Stimulated activated CD8-positive, alpha-beta memory T cell treated with anti-CD3 and anti-CD28 coated beads, Interleukin-7, amount 100 ng/mL, for 24 hours (primary cell): ENCODE data around the gene PHLPP1.

Source experiments
- DNase-seq: peaks from one replicate; pipeline ENCODE4 v3.0.0-alpha.2; 2020; ENCODE audit warnings: low read depth

The PHLPP1 gene

DNA sequence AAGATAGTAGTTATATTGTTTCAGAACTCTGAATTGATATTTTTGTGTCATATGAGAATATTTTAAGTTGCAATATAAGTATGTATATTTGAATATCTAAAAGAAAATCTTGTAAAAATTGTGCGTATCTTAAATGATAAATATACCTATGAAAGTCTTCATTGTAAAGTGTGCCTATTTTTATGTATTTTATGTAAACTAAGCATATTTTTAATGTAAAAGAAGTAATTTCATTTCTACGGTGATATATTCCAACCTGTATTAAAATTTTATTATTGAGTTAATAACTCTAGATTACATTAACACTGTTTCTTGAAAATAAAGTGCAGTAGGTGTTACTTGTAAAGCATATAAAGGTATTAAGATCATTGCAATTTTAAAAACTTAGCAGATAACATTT is 233.4 kb downstream of the PHLPP1 start:
- DNase-seq, result no peak

DNA sequence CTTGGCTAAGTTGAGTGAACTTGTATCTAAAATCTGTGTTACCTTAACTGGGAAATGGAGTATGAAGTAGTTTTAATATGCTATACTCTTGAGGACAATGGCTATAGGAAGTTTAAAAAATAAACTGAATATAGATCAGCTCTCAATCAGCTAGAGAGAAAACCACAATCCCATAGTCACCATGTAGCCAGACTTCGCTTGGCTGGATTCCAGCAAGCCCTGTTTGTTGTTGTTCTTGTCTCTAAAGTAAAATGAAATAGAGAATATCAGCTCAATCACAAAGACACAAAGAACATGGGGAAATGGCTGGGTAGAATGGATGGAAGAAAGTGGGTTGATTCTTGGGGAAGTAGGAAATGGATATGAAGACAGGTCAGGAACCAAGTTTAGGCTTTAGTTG is 234.9 kb downstream of the PHLPP1 start:
- no peak for DNase-seq

- DNase-seq, result no peak
These were observed 237.5 kb downstream of the PHLPP1 start for GRCh38 chr18:62952807-62953206.

- no peak for DNase-seq
These were observed 238.3 kb downstream of the PHLPP1 start for GRCh38 chr18:62953663-62954062.

DNA sequence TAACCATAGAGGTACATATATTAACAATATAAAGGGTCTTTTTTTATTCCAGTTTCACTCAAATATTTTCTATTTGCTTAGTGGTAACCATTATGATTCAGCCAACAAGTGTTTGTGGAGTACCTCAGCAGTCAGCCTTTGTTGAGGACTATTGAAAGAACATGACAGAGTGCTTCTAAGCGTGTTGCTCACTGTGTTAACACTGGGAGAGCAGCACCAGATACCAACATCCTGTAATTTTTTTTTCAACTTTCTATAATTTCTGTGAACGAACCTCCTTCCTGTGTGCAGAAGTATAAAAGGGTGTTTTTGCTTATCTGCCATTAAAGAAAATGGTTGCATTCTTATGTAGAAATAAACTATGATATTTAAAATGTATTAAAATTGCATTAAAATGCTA is 239.0 kb downstream of the PHLPP1 start:
- no peak for DNase-seq

GRCh38 chr18:62957885-62958472 is 242.6 kb downstream of the PHLPP1 start:
- DNase-seq, result no peak

DNA sequence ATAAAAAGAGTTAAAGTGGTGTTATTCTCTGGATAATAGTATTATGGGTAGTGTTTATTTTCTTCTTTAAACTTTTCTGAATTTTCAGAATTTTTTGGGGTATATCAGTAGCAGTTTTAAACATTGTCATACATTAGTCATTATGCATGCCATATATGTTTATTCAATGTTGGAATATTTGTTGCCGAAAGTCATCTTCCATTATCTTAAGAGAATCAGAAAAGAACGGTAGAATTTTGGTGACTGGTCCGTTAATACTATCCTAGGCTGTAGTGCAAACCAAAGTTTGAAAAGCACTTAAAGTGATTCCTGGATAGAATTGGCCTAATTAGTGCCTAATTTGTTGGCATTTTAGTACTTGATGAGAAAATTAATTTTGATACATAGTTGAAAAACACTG is 244.1 kb downstream of the PHLPP1 start:
- DNase-seq, result no peak

GRCh38 chr18:62963507-62963906 is 248.2 kb downstream of the PHLPP1 start:
- DNase-seq, result no peak

GRCh38 chr18:62964432-62964831 is 249.1 kb downstream of the PHLPP1 start:
- DNase-seq, result no peak

DNA sequence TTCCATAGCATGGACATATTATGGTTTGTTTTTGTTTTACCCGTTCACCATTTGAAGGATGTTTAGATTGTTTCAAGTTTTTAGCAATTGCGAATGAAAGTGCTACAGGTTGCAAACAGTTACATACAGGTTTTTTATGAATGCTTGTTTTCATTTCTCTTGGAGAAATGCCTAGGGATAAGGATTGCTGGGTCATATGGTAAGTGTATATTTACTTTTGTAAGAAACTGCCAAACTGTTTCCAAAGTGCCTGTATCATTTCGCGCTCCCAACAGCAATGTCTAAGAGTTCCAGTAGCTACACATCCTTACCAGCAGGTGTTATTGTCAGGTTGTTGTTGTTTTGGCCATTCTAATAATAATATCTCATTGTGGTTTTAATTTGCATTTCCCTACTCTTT is 251.7 kb downstream of the PHLPP1 start:
- DNase-seq, result no peak

- no peak for DNase-seq
These were observed 258.3 kb downstream of the PHLPP1 start for GRCh38 chr18:62973689-62974088.

DNA sequence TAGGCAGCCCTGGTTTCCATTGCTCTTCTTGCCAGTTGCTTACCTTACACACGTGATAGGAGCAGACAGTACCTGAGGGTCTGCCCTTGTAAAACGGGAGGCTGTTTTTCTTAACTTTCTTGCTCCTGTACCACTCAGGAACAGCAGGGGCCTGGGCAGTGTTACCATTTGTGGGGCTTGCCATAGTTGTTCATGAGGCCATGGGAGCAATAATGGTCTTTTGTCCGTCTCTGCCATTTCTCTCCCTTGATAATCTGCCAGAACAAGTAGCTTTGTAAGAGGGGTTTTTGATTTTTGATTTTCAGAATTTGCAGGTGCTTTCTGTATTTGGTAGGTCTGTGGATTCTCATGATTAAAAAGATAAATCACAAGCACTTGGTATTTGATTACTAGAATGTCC is 259.0 kb downstream of the PHLPP1 start:
- no peak for DNase-seq

DNA sequence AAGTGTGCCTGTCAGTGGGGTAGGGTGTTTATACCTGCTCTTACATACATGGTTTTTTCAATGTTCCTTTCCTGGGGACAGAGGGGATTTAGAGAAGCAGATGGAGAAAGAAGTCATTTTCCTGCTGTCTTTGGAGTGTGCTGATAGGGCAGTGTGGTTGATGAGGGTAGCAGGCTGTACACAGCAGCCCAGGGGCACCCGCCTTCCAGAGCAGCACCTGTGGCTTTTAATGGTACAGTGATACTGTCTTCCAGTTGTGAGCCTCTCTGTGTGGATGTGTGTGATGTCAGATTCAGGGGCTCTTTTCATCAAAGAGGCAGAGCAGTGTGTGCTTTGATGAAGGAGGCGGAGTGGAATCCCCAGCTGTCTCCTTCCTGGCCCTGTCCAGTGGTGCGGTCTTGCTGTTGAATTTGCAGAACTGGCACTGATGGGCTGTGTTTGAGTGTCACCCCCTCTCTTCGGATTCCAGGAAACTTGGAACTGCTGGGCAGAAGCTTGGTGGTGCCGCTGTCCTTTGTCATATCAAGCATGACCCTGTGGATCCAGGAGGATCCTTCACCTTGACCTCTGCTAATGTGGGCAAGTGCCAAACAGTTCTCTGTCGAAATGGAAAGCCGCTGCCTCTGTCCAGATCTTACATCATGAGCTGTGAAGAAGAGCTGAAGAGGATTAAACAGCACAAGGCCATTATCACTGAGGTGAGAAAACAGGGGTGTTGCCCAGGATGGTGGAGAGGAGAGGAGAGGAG is 259.8 kb downstream of the PHLPP1 start:
- no peak for DNase-seq

GRCh38 chr18:62975785-62976184 is 260.4 kb downstream of the PHLPP1 start:
- DNase-seq, result no peak

DNA sequence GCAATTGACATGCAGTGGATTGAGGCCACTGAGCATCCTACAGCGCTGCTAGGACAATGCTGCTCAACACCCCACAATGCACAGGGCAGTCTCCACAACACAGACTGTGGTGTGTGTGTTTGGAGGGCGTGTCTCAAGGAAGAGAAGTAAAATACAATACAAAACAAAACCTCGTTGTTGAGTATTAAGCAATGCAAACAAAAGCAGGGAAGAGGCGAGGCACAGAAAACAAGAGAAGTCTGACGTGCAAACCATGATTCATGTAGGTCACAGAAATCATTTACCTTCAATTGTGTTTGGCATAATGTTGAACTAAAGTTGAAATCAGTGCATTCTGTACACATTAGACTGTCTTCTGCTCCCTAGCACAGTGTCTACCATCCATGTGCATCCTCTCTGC is 260.9 kb downstream of the PHLPP1 start:
- DNase-seq, result no peak

DNA sequence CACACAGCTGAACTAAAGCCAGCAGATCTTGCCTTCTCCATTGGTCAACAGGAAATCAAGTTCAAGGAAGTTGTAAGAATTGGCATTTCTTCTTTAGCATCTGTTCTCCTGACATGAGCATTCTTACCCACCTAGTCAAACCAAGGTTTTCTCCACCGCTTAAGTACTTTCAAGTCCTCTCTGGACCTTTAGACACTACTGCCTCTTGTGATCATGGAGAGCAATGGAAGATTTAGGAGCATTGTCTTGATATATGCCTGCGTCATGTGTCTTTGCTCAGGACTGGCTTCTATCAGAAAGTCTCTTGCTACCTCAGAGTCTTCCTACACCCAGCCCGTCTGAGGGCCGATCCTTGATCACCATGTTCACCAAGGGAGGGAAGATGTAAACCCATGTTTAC is 262.2 kb downstream of the PHLPP1 start:
- no peak for DNase-seq

DNA sequence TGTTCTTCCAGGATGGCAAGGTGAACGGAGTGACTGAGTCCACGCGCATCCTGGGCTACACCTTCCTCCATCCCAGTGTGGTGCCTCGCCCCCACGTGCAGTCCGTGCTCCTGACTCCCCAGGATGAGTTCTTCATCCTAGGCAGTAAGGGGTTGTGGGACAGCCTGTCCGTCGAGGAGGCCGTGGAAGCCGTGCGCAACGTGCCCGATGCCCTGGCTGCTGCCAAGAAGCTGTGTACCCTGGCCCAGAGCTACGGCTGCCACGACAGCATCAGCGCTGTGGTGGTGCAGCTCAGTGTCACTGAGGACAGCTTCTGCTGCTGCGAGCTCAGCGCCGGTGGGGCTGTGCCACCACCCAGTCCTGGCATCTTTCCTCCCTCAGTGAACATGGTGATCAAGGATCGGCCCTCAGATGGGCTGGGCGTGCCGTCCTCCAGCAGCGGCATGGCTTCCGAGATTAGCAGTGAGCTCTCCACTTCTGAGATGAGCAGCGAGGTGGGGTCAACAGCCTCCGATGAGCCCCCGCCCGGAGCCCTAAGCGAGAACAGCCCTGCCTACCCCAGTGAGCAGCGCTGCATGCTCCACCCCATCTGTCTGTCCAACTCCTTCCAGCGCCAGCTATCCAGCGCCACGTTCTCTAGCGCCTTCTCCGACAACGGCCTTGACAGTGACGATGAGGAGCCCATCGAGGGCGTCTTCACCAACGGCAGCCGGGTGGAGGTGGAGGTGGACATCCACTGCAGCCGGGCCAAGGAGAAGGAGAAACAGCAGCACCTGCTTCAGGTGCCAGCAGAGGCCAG is 263.1 kb downstream of the PHLPP1 start:
- no peak for DNase-seq

DNA sequence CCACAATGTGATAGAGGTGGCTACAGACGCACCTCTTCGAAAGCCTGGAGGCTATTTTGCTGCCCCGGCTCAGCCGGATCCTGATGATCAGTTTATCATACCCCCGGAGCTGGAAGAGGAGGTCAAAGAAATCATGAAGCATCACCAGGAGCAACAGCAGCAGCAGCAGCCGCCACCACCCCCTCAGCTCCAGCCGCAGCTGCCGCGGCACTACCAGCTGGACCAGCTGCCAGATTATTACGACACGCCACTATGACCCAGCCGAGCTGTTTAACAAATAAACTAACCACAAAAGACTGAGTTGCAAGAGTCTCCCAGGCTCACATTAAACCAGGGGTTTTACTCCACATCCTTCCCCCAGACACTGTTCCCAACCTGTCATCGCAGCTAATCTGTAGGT is 263.8 kb downstream of the PHLPP1 start:
- DNase-seq, result no peak

DNA sequence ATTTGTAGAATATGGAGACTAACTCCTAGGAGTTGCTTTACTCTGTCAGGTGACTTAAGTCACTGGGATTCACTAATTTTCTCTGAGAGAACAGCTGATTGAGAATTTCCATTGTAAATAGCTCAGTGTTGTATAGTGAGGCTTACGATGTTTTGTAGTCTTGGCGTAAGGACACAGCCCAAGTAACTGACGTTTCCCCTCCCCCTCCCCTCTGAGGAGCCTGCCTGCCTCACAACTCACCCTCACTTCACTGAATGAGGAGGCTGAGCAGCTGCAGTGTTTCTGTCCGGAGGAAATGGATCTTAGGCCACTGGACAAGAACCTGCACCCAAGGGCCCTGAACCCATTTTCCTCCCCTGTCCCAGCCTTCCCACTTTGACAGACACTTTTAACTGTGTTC is 264.6 kb downstream of the PHLPP1 start:
- no peak for DNase-seq

DNA sequence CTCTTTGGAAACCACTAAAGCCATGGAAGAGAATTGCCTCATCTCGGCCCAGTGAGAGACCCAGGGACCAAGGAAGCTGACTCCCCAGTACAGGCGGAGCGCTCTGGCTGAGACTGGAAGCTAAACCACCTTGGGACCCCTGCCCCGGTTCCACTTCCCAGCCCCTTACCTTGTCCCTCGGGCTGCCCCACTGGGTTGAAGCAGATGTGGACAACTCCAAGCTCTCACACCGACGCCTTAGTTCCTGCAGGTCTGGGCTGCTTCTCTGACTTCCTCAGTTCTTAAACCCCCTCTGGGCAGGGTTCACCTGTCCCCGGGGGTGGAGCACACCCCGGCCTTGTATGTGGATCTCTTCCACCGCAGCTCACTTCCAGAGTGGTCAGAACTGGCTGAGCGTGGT is 266.2 kb downstream of the PHLPP1 start:
- DNase-seq, result no peak

- DNase-seq, result peak; percentile 19
These were observed 267.4 kb downstream of the PHLPP1 start for GRCh38 chr18:62982600-62983251.

DNA sequence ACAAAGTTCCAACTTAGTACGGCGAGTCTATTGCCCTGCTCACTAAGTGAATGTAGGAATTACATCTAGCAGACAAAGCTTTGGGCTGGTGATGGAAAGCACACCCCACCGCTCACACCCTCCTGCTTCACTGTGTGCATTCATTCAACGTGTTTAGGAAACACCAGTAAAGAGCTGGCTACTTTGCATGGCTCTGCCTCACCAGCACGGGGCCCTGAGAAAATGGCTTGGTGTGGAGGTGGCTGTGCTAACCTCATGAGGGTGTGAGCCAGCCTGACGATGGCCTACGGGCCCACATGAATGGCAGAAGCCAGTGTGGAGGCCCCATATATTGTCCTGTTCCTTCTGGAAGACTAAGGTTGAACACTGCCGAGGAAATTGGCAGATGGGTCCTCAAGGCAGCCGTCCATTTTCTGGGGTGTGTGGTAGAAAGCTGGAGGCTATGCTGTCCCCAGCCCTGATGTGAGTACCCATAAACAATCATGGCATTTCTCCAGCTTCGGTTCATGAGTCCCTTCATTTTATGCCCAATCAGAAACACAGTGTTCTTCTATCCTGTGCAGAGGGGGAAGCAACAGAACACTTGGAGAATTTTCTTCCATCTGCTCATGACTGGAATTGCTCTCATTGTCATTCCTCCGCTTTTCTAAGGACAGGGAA is 269.4 kb downstream of the PHLPP1 start:
- DNase-seq, result no peak
